CD4-positive, alpha-beta T cell (primary cell): ENCODE data around the gene GABPB1. TPM values are rescaled to one million over a fixed set of nuclear protein-coding genes. Genes with fewer than 3 reads are reported as not detected.

Experiments
- ATAC-seq: fragments of 200-7000 bp; cut with Tn5 transposase; one replicate; pipeline ENCODE4 v1.10.0; 2022; ENCODE audit warnings: mild to moderate bottlenecking; ENCODE audit not compliant: poor library complexity
- CTCF ChIA-PET: fragments of 350-600 bp; sonication (Branson Sonifier 250); formaldehyde crosslinking; loops from one replicate; lab custom pipeline; 2021; ENCODE audit warnings: antibody characterized with exemption, inconsistent platforms; lab: Charles Lee
- POLR2A ChIA-PET: fragments of 350-600 bp; sonication (Branson Sonifier 250); formaldehyde crosslinking; loops from one replicate; lab custom pipeline; 2021; ENCODE audit warnings: antibody characterized with exemption, inconsistent platforms; lab: Charles Lee
- DNase-seq, 14 experiments: peaks; one replicate each; pipeline ENCODE4 v3.0.0-alpha.2; 2013 to 2020; ENCODE audit warnings: mixed read lengths in 2 of 14
- H3K27ac ChIP-seq, 2 donors: one replicate each; pipeline versions ENCODE4 v1.5.1 to v1.7.0; 2013; ENCODE audit warnings: low read length in 2 of 2, low read depth in 1 of 2, mild to moderate bottlenecking in 1 of 2
- H3K27me3 ChIP-seq, 2 experiments: 1 replicate in 1 of 2; 2 replicates in 1 of 2; pipeline versions ENCODE4 v1.6.1 to v1.7.0; 2013; ENCODE audit warnings: low read length in 2 of 2, control low read depth in 1 of 2, mild to moderate bottlenecking in 1 of 2, moderate library complexity in 1 of 2; ENCODE audit not compliant: insufficient read depth in 2 of 2, control insufficient read depth in 1 of 2
- H3K36me3 ChIP-seq: one replicate; pipeline ENCODE4 v1.6.1; 2013; ENCODE audit warnings: low read length, control low read depth; ENCODE audit not compliant: insufficient read depth
- H3K4me1 ChIP-seq: one replicate; pipeline ENCODE4 v1.6.1; 2013; ENCODE audit warnings: low read length, control low read depth; ENCODE audit not compliant: insufficient read depth
- H3K4me3 ChIP-seq: one replicate; pipeline ENCODE4 v1.5.1; 2013; ENCODE audit warnings: mild to moderate bottlenecking, low read length, moderate library complexity
- H3K9me3 ChIP-seq, 2 experiments: 1 replicate in 1 of 2; 2 replicates in 1 of 2; pipeline versions ENCODE4 v1.6.1 to v1.7.0; 2013; ENCODE audit warnings: low read length in 2 of 2, mild to moderate bottlenecking in 2 of 2, control low read depth in 1 of 2, moderate library complexity in 1 of 2; ENCODE audit not compliant: control insufficient read depth in 1 of 2, insufficient read depth in 1 of 2
- H3K27ac Mint-ChIP-seq: one replicate; pipeline ENCODE4 v1.8.0; 2020; ENCODE audit warnings: mixed read lengths
- H3K27me3 Mint-ChIP-seq: one replicate; pipeline ENCODE4 v1.8.0; 2021; ENCODE audit warnings: mixed read lengths
- H3K36me3 Mint-ChIP-seq: one replicate; pipeline ENCODE4 v1.8.0; 2021; ENCODE audit warnings: low read depth, mixed read lengths
- H3K4me1 Mint-ChIP-seq: one replicate; pipeline ENCODE4 v1.8.0; 2021; ENCODE audit warnings: low read depth, mixed read lengths
- H3K4me3 Mint-ChIP-seq: one replicate; pipeline ENCODE4 v1.8.0; 2020; ENCODE audit warnings: mild to moderate bottlenecking, mixed read lengths
- H3K9me3 Mint-ChIP-seq: one replicate; pipeline ENCODE4 v1.8.0; 2020; ENCODE audit warnings: mixed read lengths
- intact Hi-C, 2 experiments: fragments of 100-400 bp; cut with DNase I in 1 of 2; cut with micrococcal nuclease in 1 of 2; formaldehyde crosslinking; loops; one replicate each; pipeline versions ENCODE4 v1.15.1 to v1.9.0; 2023 to 2025; cut with DNase I, micrococcal nuclease
- total RNA-seq, 174 experiments: library from RNA in 2 of 174; stranded (reverse) in 2 of 174; gene quantifications; one replicate each; pipeline ENCODE4 v1.2.3 and lab custom pipeline; 2021 to 2026
- TF ChIP-seq, protein P1 (sequence below): fragments of 200-600 bp; IDR thresholded peaks from one replicate; pipeline ENCODE4 v1.8.0; 2022; ENCODE audit warnings: antibody characterized with exemption, mild to moderate bottlenecking

The GABPB1 gene
- total RNA-seq, 2 experiments from 2014 or later, result 25.7 to 27.1 TPM

DNA sequence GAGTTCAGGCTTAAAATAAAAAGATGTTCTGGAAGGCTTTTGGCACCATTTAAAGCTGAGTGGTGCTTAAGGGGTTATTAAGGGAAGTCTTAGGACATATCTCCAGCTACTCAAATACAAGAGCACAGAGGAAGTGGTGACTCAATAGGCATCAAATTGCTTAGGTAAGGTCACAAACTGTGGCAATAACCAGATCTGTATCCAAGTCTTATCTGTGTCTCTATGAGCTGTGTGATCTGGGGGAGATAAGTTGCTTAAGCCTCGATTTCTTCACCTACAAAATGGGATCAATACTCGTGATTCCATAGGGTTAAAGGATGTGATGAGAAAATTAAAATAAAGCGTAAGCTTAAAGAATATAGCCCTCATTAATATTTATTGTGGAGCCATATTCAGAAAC lies 97.1 kb downstream of the GABPB1 start:
- TF ChIP-seq, protein P1, sequence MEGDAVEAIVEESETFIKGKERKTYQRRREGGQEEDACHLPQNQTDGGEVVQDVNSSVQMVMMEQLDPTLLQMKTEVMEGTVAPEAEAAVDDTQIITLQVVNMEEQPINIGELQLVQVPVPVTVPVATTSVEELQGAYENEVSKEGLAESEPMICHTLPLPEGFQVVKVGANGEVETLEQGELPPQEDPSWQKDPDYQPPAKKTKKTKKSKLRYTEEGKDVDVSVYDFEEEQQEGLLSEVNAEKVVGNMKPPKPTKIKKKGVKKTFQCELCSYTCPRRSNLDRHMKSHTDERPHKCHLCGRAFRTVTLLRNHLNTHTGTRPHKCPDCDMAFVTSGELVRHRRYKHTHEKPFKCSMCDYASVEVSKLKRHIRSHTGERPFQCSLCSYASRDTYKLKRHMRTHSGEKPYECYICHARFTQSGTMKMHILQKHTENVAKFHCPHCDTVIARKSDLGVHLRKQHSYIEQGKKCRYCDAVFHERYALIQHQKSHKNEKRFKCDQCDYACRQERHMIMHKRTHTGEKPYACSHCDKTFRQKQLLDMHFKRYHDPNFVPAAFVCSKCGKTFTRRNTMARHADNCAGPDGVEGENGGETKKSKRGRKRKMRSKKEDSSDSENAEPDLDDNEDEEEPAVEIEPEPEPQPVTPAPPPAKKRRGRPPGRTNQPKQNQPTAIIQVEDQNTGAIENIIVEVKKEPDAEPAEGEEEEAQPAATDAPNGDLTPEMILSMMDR, result no peak
- peaks cover 19% of the 10 kb centered on the region for H3K4me1 ChIP-seq
- Mint-ChIP-seq H3K36me3 (no peaks in the 10 kb centered on the region), H3K4me1 (peaks cover 23% of the 10 kb centered on the region), H3K27ac (no peak overlapping the region), H3K27me3 (no peaks in the 10 kb centered on the region), H3K9me3 (no peaks in the 10 kb centered on the region), H3K4me3 (no peak overlapping the region)
- H3K36me3 ChIP-seq, result no peaks in the 10 kb centered on the region
- H3K9me3 ChIP-seq, result no peaks in the 10 kb centered on the region
- intact Hi-C loops, result loop anchor here in 1 of 2 experiments (10.0 kb wide), 1 partner anchor 63 kb away; no protein-coding TSS in a partner anchor
- H3K4me3 ChIP-seq, result no peak overlapping the region
- POLR2A ChIA-PET, result no interaction called here
- H3K27me3 ChIP-seq, result no peaks in the 10 kb centered on the region
- no peak for DNase-seq
- ATAC-seq, result no peak
- CTCF ChIA-PET, result interaction anchor here (0.9 kb wide), 1 partner anchor 9 kb away, joined by 3 read pairs; no protein-coding TSS in a partner anchor
- H3K27ac ChIP-seq, result no peak overlapping the region

DNA sequence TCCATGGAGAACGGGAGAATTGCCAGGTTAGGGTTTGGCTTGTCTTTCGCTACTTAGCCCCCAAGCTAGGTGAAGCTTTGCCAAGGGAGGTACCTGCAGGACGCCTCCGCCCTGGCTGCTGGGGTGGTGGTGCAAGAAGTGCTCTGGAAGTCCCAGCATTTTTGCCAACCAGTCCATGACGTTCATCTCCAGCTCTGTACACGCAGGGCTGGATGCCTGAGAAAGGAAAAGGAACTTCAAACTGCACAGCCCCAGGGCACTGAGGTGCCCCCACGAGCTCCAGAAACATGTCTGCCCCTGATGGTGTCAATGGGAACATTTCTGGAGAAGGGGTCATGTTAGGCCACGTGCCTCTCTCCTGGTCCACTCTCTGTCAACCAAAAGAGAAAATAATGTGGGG lies 97.7 kb downstream of the GABPB1 start:
- Mint-ChIP-seq H3K36me3 (no peaks in the 10 kb centered on the region), H3K4me1 (peaks cover 17% of the 10 kb centered on the region), H3K4me3 (no peak overlapping the region), H3K27ac (no peak overlapping the region), H3K27me3 (no peaks in the 10 kb centered on the region), H3K9me3 (no peaks in the 10 kb centered on the region)
- DNase-seq (no peak), ATAC-seq (no peak)
- intact Hi-C loops, result loop anchor here in 1 of 2 experiments (10.0 kb wide), 1 partner anchor 63 kb away; no protein-coding TSS in a partner anchor
- Histone ChIP-seq H3K4me3 (no peak overlapping the region), H3K27ac (no peak overlapping the region), H3K9me3 (no peaks in the 10 kb centered on the region), H3K27me3 (no peaks in the 10 kb centered on the region), H3K36me3 (no peaks in the 10 kb centered on the region), H3K4me1 (peaks cover 13% of the 10 kb centered on the region)
- ChIA-PET POLR2A (no interaction called here), CTCF (interaction anchor here (0.9 kb wide), 1 partner anchor 8 kb away, joined by 3 read pairs; no protein-coding TSS in a partner anchor)
- TF ChIP-seq, protein P1, result no peak

DNA sequence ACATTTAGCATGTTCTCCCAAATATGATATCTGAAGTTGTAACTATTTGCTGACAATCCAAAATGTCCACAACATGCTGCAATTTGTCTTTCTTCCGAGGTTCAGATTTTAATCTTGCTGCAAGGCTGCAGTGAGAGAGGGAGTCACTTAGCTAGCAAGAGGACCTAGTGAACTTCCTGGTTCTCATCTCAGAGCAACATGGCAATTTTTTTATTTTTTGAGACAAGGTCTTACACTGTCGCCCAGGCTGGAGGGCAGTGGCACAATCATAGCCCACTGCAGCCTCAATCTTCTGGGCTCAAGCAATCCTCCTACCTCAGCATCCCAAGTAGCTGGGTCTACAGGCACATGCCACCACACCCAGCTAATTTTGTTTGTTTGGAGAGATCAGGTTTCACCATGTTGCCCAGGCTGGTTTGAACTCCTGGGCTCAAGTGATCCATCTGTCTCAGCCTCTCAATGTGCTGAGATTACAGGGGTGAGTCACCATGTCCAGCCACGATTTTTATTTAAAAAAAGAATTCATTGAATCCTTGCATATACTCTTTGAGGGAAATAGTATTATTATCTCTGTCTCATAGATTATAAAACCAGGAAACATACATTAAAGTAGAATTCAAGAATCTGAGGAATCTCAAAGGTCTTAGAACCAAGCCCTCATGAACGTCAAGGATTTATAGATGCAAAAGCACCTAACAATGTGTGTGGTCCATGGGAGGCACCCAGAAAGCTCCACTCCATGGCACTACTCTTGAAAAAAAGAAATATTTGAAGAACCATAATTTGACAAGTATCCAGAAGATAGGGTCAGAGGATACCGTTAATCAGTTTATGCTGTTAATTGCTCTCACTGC lies 98.6 kb downstream of the GABPB1 start:
- no peaks in the 10 kb centered on the region for H3K27me3 ChIP-seq
- no peaks in the 10 kb centered on the region for H3K9me3 ChIP-seq
- no peak for ATAC-seq
- H3K36me3 ChIP-seq, result no peaks in the 10 kb centered on the region
- Mint-ChIP-seq H3K36me3 (no peaks in the 10 kb centered on the region), H3K4me1 (peaks cover 13% of the 10 kb centered on the region), H3K27ac (no peak overlapping the region), H3K27me3 (no peaks in the 10 kb centered on the region), H3K4me3 (no peak overlapping the region), H3K9me3 (no peaks in the 10 kb centered on the region)
- TF ChIP-seq, protein P1, result no peak
- H3K4me3 ChIP-seq, result no peak overlapping the region
- ChIA-PET POLR2A (no interaction called here), CTCF (no interaction called here)
- DNase-seq, result no peak
- intact Hi-C loops, result loop anchor here in 1 of 2 experiments (10.0 kb wide), 1 partner anchor 62 kb away; no protein-coding TSS in a partner anchor
- H3K27ac ChIP-seq, result no peak overlapping the region
- peaks cover 9% of the 10 kb centered on the region for H3K4me1 ChIP-seq
